GM12878 (cell line): ENCODE data around the gene S1PR4. TPM values are rescaled to one million over a fixed set of nuclear protein-coding genes. Genes with fewer than 3 reads are reported as not detected.

Source experiments
- ATAC-seq: fragments of 200-7000 bp; cut with Tn5 transposase; 3 replicates; pipeline ENCODE4 v1.9.1; 2020; ENCODE audit warnings: mild to moderate bottlenecking, moderate library complexity
- BruUV-seq: library from RNA; stranded (reverse); fragments of 400-500 nt; replicated peaks from 2 replicates; lab custom pipeline; 2021; lab: Mats Ljungman, UMichigan
- CTCF ChIA-PET: fragments of 300-600 bp; sonication (Branson Sonifier 250); formaldehyde crosslinking; extraction: SDS; loops from one replicate; lab custom pipeline; 2021; ENCODE audit warnings: inconsistent platforms; lab: Yijun Ruan, JAX
- POLR2A ChIA-PET: fragments of 350-600 bp; formaldehyde crosslinking; extraction: SDS; loops from one replicate; lab custom pipeline; 2021; ENCODE audit warnings: inconsistent platforms; lab: Charles Lee
- RAD21 ChIA-PET: fragments of 300-600 bp; sonication (Branson Sonifier 250); formaldehyde crosslinking; loops from one replicate; lab custom pipeline; 2023; ENCODE audit warnings: antibody characterized with exemption; ENCODE audit not compliant: unreplicated experiment; lab: Charles Lee
- SMC1A ChIA-PET: fragments of 300-600 bp; sonication (Branson Sonifier 250); formaldehyde crosslinking; loops from one replicate; lab custom pipeline; 2023; ENCODE audit not compliant: unreplicated experiment, uncharacterized antibody; lab: Charles Lee
- DNase-seq: peaks from one replicate; pipeline ENCODE4 v3.0.0-alpha.2; 2011; ENCODE audit warnings: low read depth, low spot score
- FAIRE-seq: peaks from 3 replicates; lab custom pipeline; 2011; peaks lifted over from hg19 to GRCh38; lab: Jason Lieb, UNC
- H2AFZ ChIP-seq: 2 replicates; pipeline ENCODE4 v1.6.0; 2011; ENCODE audit warnings: low read depth, low read length, control low read depth; ENCODE audit not compliant: control insufficient read depth
- H3K27ac ChIP-seq: 2 replicates; pipeline ENCODE4 v1.5.1; 2011; ENCODE audit warnings: control low read depth; ENCODE audit not compliant: control insufficient read depth, insufficient read depth
- H3K27me3 ChIP-seq, 2 experiments: replicated peaks in 1 of 2; 2 replicates each; pipeline versions ENCODE4 v1.6.0 to v1.6.1; 2011; ENCODE audit warnings: low read length in 1 of 2; ENCODE audit not compliant: control insufficient read depth in 2 of 2, insufficient read depth in 2 of 2
- H3K36me3 ChIP-seq, 2 experiments: 2 replicates each; pipeline ENCODE4 v1.5.1; 2011; ENCODE audit warnings: low read length in 1 of 2; ENCODE audit not compliant: control insufficient read depth in 2 of 2, insufficient read depth in 2 of 2
- H3K4me1 ChIP-seq: 2 replicates; pipeline ENCODE4 v1.6.1; 2011; ENCODE audit warnings: mild to moderate bottlenecking, low read length, moderate library complexity, mixed read lengths; ENCODE audit not compliant: control insufficient read depth, insufficient read depth
- H3K4me2 ChIP-seq: 2 replicates; pipeline ENCODE4 v1.6.0; 2011; ENCODE audit warnings: control low read depth; ENCODE audit not compliant: control insufficient read depth, insufficient read depth
- H3K4me3 ChIP-seq: fragments of 200-600 bp; sonication (generic); 2 replicates; pipeline ENCODE4 v1.5.1; 2016
- H3K79me2 ChIP-seq: 2 replicates; pipeline ENCODE4 v1.6.0; 2011; ENCODE audit warnings: low read length; ENCODE audit not compliant: control insufficient read depth, insufficient read depth
- H3K9ac ChIP-seq: 2 replicates; pipeline ENCODE4 v1.8.0; 2011; ENCODE audit warnings: low read length, control low read depth, mixed read lengths; ENCODE audit not compliant: control insufficient read depth, insufficient read depth
- H3K9me3 ChIP-seq: replicated peaks from 3 replicates; pipeline ENCODE4 v1.5.1; 2011; ENCODE audit warnings: mild to moderate bottlenecking, low read length; ENCODE audit not compliant: control insufficient read depth, insufficient read depth
- H4K20me1 ChIP-seq: 2 replicates; pipeline ENCODE4 v1.6.0; 2011; ENCODE audit not compliant: control insufficient read depth, insufficient read depth
- BACH1 ChIP-seq: fragments of 450-650 bp; IDR thresholded peaks from 2 replicates; pipeline ENCODE4 v1.6.1; 2017; ENCODE audit warnings: mild to moderate bottlenecking, borderline replicate concordance
- EP300 ChIP-seq, 2 experiments: fragments of 150-350 bp in 1 of 2; IDR thresholded peaks; 2 replicates each; pipeline ENCODE4 v1.6.1; 2011 to 2012; ENCODE audit warnings: low read depth in 2 of 2, low read length in 2 of 2, borderline replicate concordance in 1 of 2, improper control_type of control experiment in 1 of 2, inconsistent platforms in 1 of 2; ENCODE audit not compliant: control insufficient read depth in 1 of 2
- GATAD2B ChIP-seq: fragments of 450-650 bp; conservative IDR thresholded peaks from 2 replicates; pipeline ENCODE4 v1.6.1; 2017; ENCODE audit warnings: low read depth, mild to moderate bottlenecking, moderate library complexity
- HDAC2 ChIP-seq: fragments of 200-600 bp; sonication (generic); IDR thresholded peaks from 2 replicates; pipeline ENCODE4 v1.6.1; 2017
- IRF4 ChIP-seq: IDR thresholded peaks from 2 replicates; pipeline ENCODE4 v1.6.1; 2011; ENCODE audit warnings: low read depth, low read length
- JUND ChIP-seq: IDR thresholded peaks from 2 replicates; pipeline ENCODE4 v1.6.1; 2012; ENCODE audit warnings: low read depth, mild to moderate bottlenecking, low read length, improper control_type of control experiment, moderate library complexity
- KAT2A ChIP-seq: conservative IDR thresholded peaks from 2 replicates; pipeline ENCODE4 v1.6.1; 2011; ENCODE audit warnings: low read depth, low read length; ENCODE audit not compliant: control insufficient read depth
- NR2F1 ChIP-seq: fragments of 450-650 bp; conservative IDR thresholded peaks from 2 replicates; pipeline ENCODE4 v1.6.1; 2017; ENCODE audit warnings: mild to moderate bottlenecking
- POLR2AphosphoS2 ChIP-seq: IDR thresholded peaks from 2 replicates; pipeline ENCODE4 v1.6.1; 2011; ENCODE audit warnings: low read depth, mild to moderate bottlenecking, low read length, improper control_type of control experiment, moderate library complexity
- RAD21 ChIP-seq: IDR thresholded peaks from 2 replicates; pipeline ENCODE4 v1.6.1; 2011; ENCODE audit warnings: mild to moderate bottlenecking, low read depth, low read length, moderate library complexity; ENCODE audit not compliant: insufficient read depth
- SIX5 ChIP-seq: IDR thresholded peaks from 2 replicates; pipeline ENCODE4 v1.6.1; 2011; ENCODE audit warnings: mild to moderate bottlenecking, low read depth, low read length, moderate library complexity; ENCODE audit not compliant: severe bottlenecking
- TBL1XR1 ChIP-seq: IDR thresholded peaks from 2 replicates; pipeline ENCODE4 v1.6.1; 2012; ENCODE audit warnings: low read depth, low read length, improper control_type of control experiment
- WRNIP1 ChIP-seq: IDR thresholded peaks from 2 replicates; pipeline ENCODE4 v1.6.1; 2011; ENCODE audit warnings: low read depth, low read length, improper control_type of control experiment, borderline replicate concordance
- YBX1 ChIP-seq: fragments of 450-650 bp; IDR thresholded peaks from 2 replicates; pipeline ENCODE4 v1.6.1; 2016; ENCODE audit warnings: antibody characterized with exemption
- ZSCAN29 ChIP-seq: fragments of 450-650 bp; IDR thresholded peaks from 2 replicates; pipeline ENCODE4 v1.6.1; 2017; ENCODE audit warnings: mild to moderate bottlenecking, moderate library complexity
- WGBS: methylation state at CpG from one replicate; pipeline ENCODE4 v1.1.6; 2016; ENCODE audit warnings: low lambda C conversion rate; ENCODE audit not compliant: insufficient replicate concordance, insufficient coverage; ENCODE audit errors: missing lambda C conversion rate; 5-methylcytosine and 5-hydroxymethylcytosine counted together
- in situ Hi-C: fragments of 300-500 bp; cut with MboI; formaldehyde crosslinking; loops from 9 replicates; pipeline ENCODE4 v1.14.3; 2018; ENCODE audit warnings: mixed read lengths
- intact Hi-C: fragments of 100-400 bp; cut with micrococcal nuclease; formaldehyde crosslinking; loops from one replicate; pipeline ENCODE4 v1.14.2; 2022; ENCODE audit not compliant: unreplicated experiment
- polyA plus RNA-seq, 11 experiments: library from polyadenylated mRNA; depleted of rRNA in 4 of 11; unstranded in 6 of 11; stranded (reverse) in 5 of 11; fragments of >200 nt; fragmentation: Nextera tagmentation in 4 of 11; fragmentation: Illumina TruSeq in 1 of 11; extraction: Ambion mirVana in 4 of 11; extraction: Trizol in 1 of 11; gene quantifications; 1 replicate in 1 of 11; 2 replicates in 10 of 11; pipeline versions ENCODE4 v1.2.1 to v1.2.3, GENCODE V29; 2011 to 2016; ENCODE audit warnings: inconsistent platforms in 2 of 11, missing spikeins in 2 of 11, low read depth in 1 of 11
- total RNA-seq, 4 experiments: library from RNA; depleted of rRNA in 3 of 4; stranded (reverse); fragments of >200 nt in 3 of 4; fragmentation: Illumina TruSeq in 1 of 4; extraction: Trizol in 1 of 4; gene quantifications; 2 replicates each; pipeline versions ENCODE4 v1.2.1 to v1.2.3, GENCODE V29; 2013 to 2021
- TF ChIP-seq, protein P1 (sequence below): IDR thresholded peaks from 2 replicates; pipeline ENCODE4 v1.6.1; 2011; ENCODE audit warnings: low read depth, low read length, improper control_type of control experiment, borderline replicate concordance

S1PR4 gene
- total and polyA plus RNA-seq, 10 of the 15 experiments (the other 5 are each of a cell fraction or from before 2014, with no cell fraction given), result 0.19 to 57.7 (median 32.4) TPM; not detected in 1

- DNase-seq (no peak), FAIRE-seq (no peak)
- no TSS peak for BruUV-seq
- RAD21 ChIA-PET, result no interaction called here
- no peak overlapping the region for H3K27ac ChIP-seq
- no peaks in the 10 kb centered on the region for H4K20me1 ChIP-seq
- no peaks in the 10 kb centered on the region for H3K79me2 ChIP-seq
- H3K36me3 ChIP-seq, result peaks cover 0 to 12% of the 10 kb centered on the region in 2 experiments; a peak in 2 of 4 replicates
- TF ChIP-seq POLR2AphosphoS2 (no peak), WRNIP1 (no peak), YBX1 (no peak), GATAD2B (no peak), SIX5 (no peak), RAD21 (no peak), BACH1 (no peak), NR2F1 (no peak), TBL1XR1 (no peak), EP300 (IDR thresholded peaks at IDR 0.05; ENCODE audit: borderline replicate concordance in 1 of 2, control insufficient read depth in 1 of 2, low read depth in 2 of 2, low read length in 2 of 2) (no peak), HDAC2 (no peak), ZSCAN29 (no peak), JUND (no peak), KAT2A (no peak), IRF4 (no peak)
- TF ChIP-seq, protein P1, sequence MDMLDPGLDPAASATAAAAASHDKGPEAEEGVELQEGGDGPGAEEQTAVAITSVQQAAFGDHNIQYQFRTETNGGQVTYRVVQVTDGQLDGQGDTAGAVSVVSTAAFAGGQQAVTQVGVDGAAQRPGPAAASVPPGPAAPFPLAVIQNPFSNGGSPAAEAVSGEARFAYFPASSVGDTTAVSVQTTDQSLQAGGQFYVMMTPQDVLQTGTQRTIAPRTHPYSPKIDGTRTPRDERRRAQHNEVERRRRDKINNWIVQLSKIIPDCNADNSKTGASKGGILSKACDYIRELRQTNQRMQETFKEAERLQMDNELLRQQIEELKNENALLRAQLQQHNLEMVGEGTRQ, result no peak
- TF ChIP-seq, all 136 proteins: peak for 0
- no peaks in the 10 kb centered on the region for H3K9me3 ChIP-seq
- ChIA-PET CTCF (interaction anchor here (3.3 kb wide), 1 partner anchor 257 kb away, joined by 11 read pairs; no protein-coding TSS in a partner anchor), POLR2A (interaction anchor here (0.6 kb wide), 1 partner anchor 37 kb away, joined by 3 read pairs; no protein-coding TSS in a partner anchor), SMC1A (no interaction called here)
- intact Hi-C loops (no loop called here), in situ Hi-C loops (no loop called here)
- no peak overlapping the region for H3K9ac ChIP-seq
- H3K27me3 ChIP-seq, result no peaks in the 10 kb centered on the region
- 86% methylated on average over 26 of the region's 33 CpGs for WGBS
- no peak overlapping the region for H3K4me3 ChIP-seq
- no peaks in the 10 kb centered on the region for H3K4me1 ChIP-seq
- no peak overlapping the region for H2AFZ ChIP-seq
- no peak overlapping the region for H3K4me2 ChIP-seq
- ATAC-seq, result no peak
These were observed 30.0 kb downstream of the S1PR4 start for GRCh38 chr19:3208317-3209207.
